Stimulated activated CD8-positive, alpha-beta memory T cell treated with anti-CD3 and anti-CD28 coated beads, Interleukin-4, amount 100 ng/mL, for 1 hour (primary cell): Measurements from ENCODE around the gene ZNF182.
"Not testable (repeated sequence)": the region's sequence is repeated elsewhere in the genome, so short reads cannot be mapped to it uniquely, and the experiment has no call there.

Experiments used
- DNase-seq, 2 donors: peaks; one replicate each; pipeline ENCODE4 v3.0.0-alpha.2; 2020; ENCODE audit warnings: low read depth in 2 of 2, low spot score in 1 of 2

The ZNF182 gene

GRCh38 chrX:48002319-48002718 is 1.5 kb downstream of the ZNF182 start:
- no peak for DNase-seq

- no peak for DNase-seq
These were observed 2.5 kb downstream of the ZNF182 start for GRCh38 chrX:48001260-48001659.

DNA sequence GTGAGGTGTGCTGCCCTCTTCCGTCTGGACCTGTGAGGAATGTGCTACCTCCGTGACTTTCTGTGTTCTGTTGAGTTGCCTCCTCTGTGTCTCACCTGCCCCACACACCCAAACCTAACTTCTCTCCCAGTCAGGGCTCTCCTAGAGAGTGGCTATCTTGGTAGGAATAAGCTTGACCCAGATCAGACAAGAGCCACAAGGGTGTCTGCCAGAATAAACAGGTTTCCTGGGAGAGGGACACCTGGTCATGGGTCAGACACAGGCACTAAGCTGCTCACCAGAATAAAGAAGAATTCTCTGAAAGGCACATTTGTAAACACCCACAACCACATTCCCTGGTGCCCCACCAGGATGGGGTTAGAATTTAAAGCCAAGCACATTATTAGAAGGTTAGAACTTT is 11.1 kb downstream of the ZNF182 start:
- DNase-seq = no peak

- DNase-seq = no peak
These were observed 11.8 kb downstream of the ZNF182 start for GRCh38 chrX:47992095-47992380.

GRCh38 chrX:47991263-47992094 is 12.3 kb downstream of the ZNF182 start:
- no peak for DNase-seq

GRCh38 chrX:47976254-47977151 is 27.3 kb downstream of the ZNF182 start:
- DNase-seq = no peak

DNA sequence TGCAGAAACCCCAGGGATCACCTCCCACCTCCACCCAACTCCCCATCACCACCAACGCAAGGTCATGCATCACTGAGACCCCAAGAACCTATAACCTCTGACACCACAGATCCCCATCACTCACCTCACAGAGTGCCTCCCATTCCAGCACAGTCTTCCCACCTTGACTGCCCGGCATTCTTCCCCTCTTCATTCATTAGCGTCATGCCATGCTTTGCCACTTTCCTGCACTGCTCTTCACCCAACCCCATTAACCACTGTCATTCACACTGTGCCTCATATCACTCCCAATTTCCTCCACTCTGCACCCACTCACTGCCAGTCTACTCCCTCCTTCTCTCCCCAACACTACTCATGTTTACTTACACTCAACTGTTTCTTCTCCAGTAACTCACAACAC is 30.6 kb downstream of the ZNF182 start:
- DNase-seq = no peak

DNA sequence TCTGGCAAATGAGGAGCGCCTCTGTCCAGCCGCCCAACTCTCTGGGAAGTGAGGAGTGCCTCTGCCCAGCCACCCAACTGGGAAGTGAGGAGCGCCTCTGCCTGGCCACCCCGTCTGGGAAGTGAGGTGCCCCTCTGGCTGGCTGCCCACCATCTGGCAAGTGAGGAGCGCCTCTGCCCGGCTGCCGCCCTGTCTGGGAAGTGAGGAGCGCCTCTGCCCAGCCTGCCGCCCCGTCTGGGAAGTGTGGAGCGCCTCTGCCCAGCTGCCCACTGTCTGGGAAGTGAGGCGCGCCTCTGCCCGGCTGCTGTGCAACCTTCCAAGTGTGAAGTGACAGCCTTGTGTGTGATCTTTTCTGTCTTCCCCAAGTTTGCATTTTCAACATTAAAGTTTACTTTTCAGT is 38.3 kb downstream of the ZNF182 start:
- not testable (repeated sequence) for DNase-seq

- DNase-seq = not testable (repeated sequence)
These were observed 42.0 kb downstream of the ZNF182 start for GRCh38 chrX:47961830-47962229.

GRCh38 chrX:47960406-47960805 is 43.4 kb downstream of the ZNF182 start:
- DNase-seq = no peak

DNA sequence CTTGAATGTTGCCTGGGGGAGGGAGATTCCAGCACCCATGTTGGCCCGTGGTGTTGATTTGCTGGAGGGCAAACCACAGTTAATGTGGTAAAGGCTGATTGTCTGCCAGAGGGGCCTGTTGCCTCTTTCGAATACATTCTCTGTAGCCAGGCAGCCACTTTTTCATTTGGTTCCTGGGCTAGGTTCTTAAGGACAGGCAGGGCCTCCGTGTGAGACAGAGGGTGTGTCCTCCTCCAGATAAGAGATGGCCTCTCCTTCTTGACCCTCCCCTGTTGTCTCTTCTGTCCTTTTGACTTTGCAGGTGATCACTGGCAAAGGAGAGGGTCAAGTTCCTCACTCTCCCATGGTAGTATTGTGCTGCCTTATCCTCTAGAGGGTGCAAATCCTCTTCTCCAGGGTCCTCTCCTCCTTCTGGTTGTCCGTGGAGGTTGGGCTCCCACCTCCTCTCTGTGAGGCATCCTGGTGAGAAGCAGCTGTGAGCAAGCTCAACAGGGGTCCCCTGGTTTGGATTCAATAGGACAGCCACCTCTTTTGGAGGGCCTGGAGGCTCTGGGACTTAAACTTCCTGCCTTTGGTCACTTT is 44.9 kb downstream of the ZNF182 start:
- DNase-seq = no peak

- not testable (repeated sequence) for DNase-seq
These were observed 45.6 kb downstream of the ZNF182 start for GRCh38 chrX:47958206-47958605.

DNA sequence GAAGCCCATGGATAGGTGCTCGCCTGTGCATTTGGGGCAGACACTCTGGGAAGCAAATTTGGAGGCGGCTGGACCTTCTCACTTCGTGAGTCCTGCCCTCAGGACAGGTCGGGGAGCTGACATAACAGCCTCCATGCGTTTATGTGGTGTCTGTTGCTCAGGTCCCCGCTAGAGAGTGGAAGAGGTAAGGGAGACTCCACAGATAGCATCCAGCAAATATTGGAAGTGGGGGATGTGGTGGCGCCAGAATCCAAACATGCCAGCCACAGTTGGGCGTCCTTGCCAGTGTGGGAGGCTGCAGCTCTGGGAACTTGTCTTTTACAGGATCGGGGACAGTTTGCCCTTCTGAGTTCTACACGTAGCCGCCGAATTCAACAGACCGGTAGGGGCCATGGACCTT is 47.8 kb downstream of the ZNF182 start:
- DNase-seq = no peak

- DNase-seq = not testable (repeated sequence)
These were observed 48.5 kb downstream of the ZNF182 start for GRCh38 chrX:47955295-47955694.

DNA sequence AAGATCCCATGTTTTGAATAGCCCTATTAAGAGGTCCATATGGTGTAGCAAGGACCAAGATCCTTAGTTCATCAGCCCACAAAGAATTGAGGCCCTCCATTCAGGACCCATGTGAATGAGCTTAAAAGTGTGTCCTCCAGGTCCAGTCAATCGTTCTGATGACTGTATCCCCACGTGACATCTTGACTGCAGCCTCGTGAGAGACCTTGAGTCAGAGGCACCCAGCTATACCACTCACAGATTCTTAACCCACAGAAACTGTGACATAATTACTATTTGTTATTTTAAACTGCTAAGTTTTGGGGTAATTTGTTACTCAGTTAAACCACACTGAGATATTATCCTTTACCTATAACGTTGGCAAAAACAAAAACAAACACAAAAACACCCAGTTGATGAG is 62.4 kb downstream of the ZNF182 start:
- no peak for DNase-seq

DNA sequence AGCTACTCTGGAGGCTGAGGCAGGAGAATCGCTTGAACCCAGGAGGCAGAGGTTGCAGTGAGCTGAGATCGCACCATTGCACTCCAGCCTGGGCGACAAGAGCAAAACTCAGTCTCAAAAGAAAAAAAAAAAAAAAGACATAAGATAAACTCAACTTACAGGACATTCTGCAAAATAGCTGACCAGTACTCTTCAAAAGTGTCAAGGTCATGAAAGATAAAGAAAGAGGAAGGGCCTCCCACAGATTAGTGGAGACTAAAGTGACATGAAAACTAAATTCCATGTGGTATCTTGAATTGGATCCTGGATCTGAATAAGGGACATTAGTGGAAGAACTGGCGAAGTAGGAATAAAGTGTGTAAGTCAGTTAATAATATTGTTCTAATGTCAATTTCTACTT is 63.3 kb downstream of the ZNF182 start:
- DNase-seq = no peak

DNA sequence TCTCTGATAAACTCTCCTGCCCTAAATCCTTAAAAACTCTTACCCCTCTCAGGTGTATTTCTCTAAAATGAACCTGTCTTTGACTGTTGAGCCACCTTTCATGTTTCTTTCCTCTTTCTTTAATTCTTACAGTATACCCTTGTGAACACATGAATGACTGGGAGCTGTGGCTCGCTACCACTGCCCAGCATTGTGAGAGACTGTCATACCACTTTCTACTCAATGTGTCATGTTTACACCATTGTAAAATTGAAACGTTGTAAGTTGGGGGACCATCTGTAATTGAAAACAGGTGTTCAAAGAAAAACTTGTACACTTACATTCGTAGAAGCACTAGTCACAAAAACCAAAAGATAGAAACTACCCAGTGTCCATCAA is 66.9 kb downstream of the ZNF182 start:
- no peak for DNase-seq

DNA sequence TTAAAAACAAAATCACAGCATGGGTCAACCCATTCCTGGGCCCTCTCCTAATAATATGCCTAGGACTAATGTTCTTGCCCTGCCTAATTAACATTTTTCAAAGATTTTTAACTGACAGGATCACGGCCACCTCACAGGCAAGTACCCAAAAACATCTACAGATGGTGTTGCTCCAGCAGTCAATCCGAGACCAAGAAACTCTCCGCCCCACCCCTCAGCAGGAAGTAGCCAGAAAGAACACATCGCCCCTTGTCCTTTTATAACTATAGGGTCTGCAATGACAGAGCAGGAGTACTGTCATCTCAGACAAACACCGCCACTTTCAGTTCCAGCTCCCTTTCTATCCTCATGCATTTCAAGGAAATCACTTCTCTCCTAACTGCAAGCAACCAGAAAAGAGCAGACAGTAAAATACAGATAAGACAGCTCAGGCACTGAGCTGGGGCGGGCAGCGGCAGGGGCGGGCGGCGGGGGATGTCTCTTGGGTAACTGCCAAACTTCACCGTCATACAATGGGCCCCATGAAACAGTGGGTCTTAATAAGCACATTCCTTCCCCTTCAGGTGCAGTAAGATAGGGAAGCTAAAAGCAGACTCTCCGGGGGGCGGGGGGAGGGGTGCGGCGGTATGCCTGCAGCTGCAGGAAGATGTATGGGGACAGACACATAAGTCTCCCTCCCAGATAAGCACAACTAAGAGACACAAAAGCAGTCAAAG is 67.4 kb downstream of the ZNF182 start:
- no peak for DNase-seq

GRCh38 chrX:47933946-47934345 is 69.8 kb downstream of the ZNF182 start:
- no peak for DNase-seq

- DNase-seq = not testable (repeated sequence)
These were observed 71.8 kb downstream of the ZNF182 start for GRCh38 chrX:47931970-47932369.

- DNase-seq = no peak
These were observed 76.6 kb downstream of the ZNF182 start for GRCh38 chrX:47927212-47927611.
